NB4 (cell line): Measurements from ENCODE around the gene DARS1.

Experiments
- CTCF ChIP-seq: IDR thresholded peaks from one replicate; pipeline ENCODE4 v1.5.1; 2012; ENCODE audit warnings: low read depth, low read length
- POLR2A ChIP-seq: IDR thresholded peaks from 2 replicates; pipeline ENCODE4 v1.6.1; 2011; ENCODE audit warnings: mild to moderate bottlenecking; ENCODE audit not compliant: insufficient read length; ENCODE audit errors: extremely low read depth

GRCh38 chr2:136006658-136007057, 21.2 kb upstream of the DARS1 start:
- no peak for TF ChIP-seq POLR2A
- TF ChIP-seq CTCF = no peak
